Hepatocyte (in vitro differentiated cells): ENCODE data around the gene ANKRD45. TPM values are rescaled to one million over a fixed set of nuclear protein-coding genes. Genes with fewer than 3 reads are reported as not detected.
"Not testable (repeated sequence)": the region's sequence is repeated elsewhere in the genome, so short reads cannot be mapped to it uniquely, and the experiment has no call there.

Experiments
- DNase-seq: peaks from one replicate; pipeline ENCODE4 v3.0.0-alpha.2; 2016; ENCODE audit warnings: low spot score
- H2AFZ ChIP-seq: fragments of 200-600 bp; sonication (generic); 2 replicates; pipeline ENCODE4 v1.6.0; 2016; ENCODE audit warnings: antibody characterized with exemption, mild to moderate bottlenecking
- H3K27ac ChIP-seq: fragments of 200-600 bp; sonication (generic); 2 replicates; pipeline ENCODE4 v1.5.1; 2016; ENCODE audit warnings: mild to moderate bottlenecking
- H3K27me3 ChIP-seq: fragments of 200-600 bp; sonication (generic); 2 replicates; pipeline ENCODE4 v1.6.1; 2016
- H3K36me3 ChIP-seq: fragments of 200-600 bp; sonication (generic); replicated peaks from 2 replicates; pipeline ENCODE4 v1.5.1; 2016; ENCODE audit warnings: low read depth; ENCODE audit not compliant: insufficient read depth
- H3K4me1 ChIP-seq: fragments of 200-600 bp; sonication (generic); 2 replicates; pipeline ENCODE4 v1.5.1; 2016; ENCODE audit warnings: mild to moderate bottlenecking, moderate library complexity; ENCODE audit not compliant: insufficient read depth
- H3K4me2 ChIP-seq: fragments of 200-600 bp; sonication (generic); 2 replicates; pipeline ENCODE4 v1.6.0; 2016
- H3K4me3 ChIP-seq: fragments of 200-600 bp; sonication (generic); 2 replicates; pipeline ENCODE4 v1.5.1; 2016; ENCODE audit warnings: mild to moderate bottlenecking
- H3K79me2 ChIP-seq: fragments of 200-600 bp; sonication (generic); 2 replicates; pipeline ENCODE4 v1.6.0; 2017; ENCODE audit warnings: mild to moderate bottlenecking
- H3K9me2 ChIP-seq: fragments of 200-600 bp; sonication (generic); replicated peaks from 2 replicates; pipeline ENCODE4 v1.6.0; 2017; ENCODE audit warnings: mild to moderate bottlenecking; ENCODE audit not compliant: insufficient read depth
- H3K9me3 ChIP-seq: fragments of 200-600 bp; sonication (generic); 2 replicates; pipeline ENCODE4 v1.5.1; 2016; ENCODE audit warnings: low read depth, mild to moderate bottlenecking
- H4K20me1 ChIP-seq: fragments of 200-600 bp; sonication (generic); 2 replicates; pipeline ENCODE4 v1.6.0; 2016; ENCODE audit warnings: mild to moderate bottlenecking; ENCODE audit not compliant: insufficient read depth, poor library complexity, severe bottlenecking
- EZH2 ChIP-seq: fragments of 200-600 bp; sonication (generic); IDR thresholded peaks from 2 replicates; pipeline ENCODE4 v1.6.1; 2016; ENCODE audit warnings: antibody characterized with exemption, mild to moderate bottlenecking, borderline replicate concordance
- EZH2phosphoT487 ChIP-seq: fragments of 200-600 bp; sonication (generic); IDR thresholded peaks from one replicate; pipeline ENCODE4 v1.6.1; 2018; ENCODE audit warnings: antibody characterized with exemption, mild to moderate bottlenecking, low read depth, moderate library complexity; ENCODE audit not compliant: unreplicated experiment, severe bottlenecking
- WGBS: methylation state at CpG from one replicate; pipeline ENCODE4 v1.1.6; 2016; ENCODE audit warnings: low lambda C conversion rate; ENCODE audit errors: missing lambda C conversion rate; 5-methylcytosine and 5-hydroxymethylcytosine counted together
- polyA plus RNA-seq: library from polyadenylated mRNA; unstranded; fragments of >200 nt; fragmentation: Nextera tagmentation; extraction: Ambion mirVana; gene quantifications from 2 replicates; pipeline ENCODE4 v1.2.1, GENCODE V29; 2016
- total RNA-seq: library from RNA; depleted of rRNA; stranded (reverse); fragments of >200 nt; gene quantifications from 2 replicates; pipeline ENCODE4 v1.2.3, GENCODE V29; 2014
- TF ChIP-seq, protein P1 (sequence below): fragments of 200-600 bp; sonication (generic); IDR thresholded peaks from 2 replicates; pipeline ENCODE4 v1.5.1; 2016; ENCODE audit warnings: antibody characterized with exemption, mild to moderate bottlenecking; ENCODE audit not compliant: poor library complexity

Gene ANKRD45
- total and polyA plus RNA-seq, 2 experiments from 2014 or later, result 0.10 to 1.0 TPM

DNA sequence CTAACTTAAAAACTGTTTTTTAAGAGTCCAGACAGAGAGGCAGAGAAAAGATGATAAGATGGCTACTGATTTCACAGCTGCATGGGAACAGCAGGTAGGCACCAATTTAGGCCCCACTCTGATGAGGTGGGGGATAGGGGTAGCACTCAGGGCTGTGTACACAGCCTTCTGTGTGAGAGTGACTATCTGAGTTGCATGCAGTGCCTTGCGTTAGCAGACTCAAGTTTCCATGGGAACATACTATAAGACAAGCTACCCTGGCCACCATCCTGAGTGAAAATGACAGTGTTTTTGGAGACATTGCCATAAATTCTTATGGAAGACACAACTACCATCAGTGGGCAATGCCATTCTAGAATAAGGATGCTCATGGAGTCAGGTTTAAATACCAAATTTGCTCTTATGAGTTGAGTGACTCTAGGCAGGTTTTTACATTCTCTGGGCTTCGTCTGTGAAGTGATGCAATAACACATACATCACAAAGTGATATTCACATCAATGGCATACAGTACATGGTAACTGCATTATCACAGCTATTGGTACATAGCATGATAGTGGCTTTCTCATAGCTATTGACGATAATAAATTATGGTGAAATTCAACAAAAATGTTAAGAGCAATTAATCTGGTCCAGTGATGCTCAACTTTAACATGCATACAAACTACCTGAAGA, 97.3 kb downstream of the ANKRD45 start:
- no peaks in the 10 kb centered on the region for H3K9me3 ChIP-seq
- H3K4me1 ChIP-seq, result no peaks in the 10 kb centered on the region
- WGBS, result 94% methylated on average over 3 of the region's 3 CpGs

DNA sequence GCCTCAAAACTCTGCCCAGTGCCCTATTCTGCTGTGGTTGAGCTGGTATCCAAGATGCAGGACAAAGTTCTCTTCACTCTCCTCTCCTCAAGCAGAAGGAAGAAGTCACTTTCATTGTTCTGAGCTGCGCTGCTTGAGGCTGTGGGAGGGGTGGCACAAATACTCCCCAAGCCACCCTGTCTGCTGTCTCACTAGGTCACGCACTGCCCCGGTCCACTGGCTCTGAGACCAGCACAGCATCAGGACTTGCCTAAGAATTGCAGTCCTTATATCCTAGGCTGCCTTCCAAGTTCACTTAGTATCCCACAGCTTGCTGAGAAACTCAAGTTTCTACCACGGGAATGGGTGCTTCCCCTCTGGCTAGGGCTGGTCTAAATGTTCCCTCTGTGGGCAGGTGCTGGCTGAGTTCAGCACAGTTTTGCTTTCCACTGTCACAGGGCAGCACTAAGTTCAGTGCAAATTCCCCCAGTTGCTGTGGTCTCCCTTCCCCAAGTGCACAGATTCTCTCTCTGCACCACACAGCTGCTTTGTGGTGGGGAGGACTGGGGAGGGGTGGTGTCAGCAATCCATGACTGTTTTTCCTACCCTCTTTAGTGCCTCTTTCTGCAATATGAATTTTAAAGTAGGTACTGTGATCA, 99.2 kb downstream of the ANKRD45 start:
- Histone ChIP-seq H3K27ac (no peak overlapping the region), H4K20me1 (no peaks in the 10 kb centered on the region), H3K4me2 (no peak overlapping the region), H3K79me2 (no peaks in the 10 kb centered on the region), H3K9me3 (peaks cover 10% of the 10 kb centered on the region), H3K4me3 (no peak overlapping the region), H3K9me2 (no peaks in the 10 kb centered on the region), H2AFZ (no peak overlapping the region), H3K4me1 (no peaks in the 10 kb centered on the region), H3K36me3 (no peaks in the 10 kb centered on the region), H3K27me3 (no peaks in the 10 kb centered on the region)
- 90% methylated on average over 4 of the region's 4 CpGs for WGBS
- no peak for TF ChIP-seq EZH2
- TF ChIP-seq, protein P1, sequence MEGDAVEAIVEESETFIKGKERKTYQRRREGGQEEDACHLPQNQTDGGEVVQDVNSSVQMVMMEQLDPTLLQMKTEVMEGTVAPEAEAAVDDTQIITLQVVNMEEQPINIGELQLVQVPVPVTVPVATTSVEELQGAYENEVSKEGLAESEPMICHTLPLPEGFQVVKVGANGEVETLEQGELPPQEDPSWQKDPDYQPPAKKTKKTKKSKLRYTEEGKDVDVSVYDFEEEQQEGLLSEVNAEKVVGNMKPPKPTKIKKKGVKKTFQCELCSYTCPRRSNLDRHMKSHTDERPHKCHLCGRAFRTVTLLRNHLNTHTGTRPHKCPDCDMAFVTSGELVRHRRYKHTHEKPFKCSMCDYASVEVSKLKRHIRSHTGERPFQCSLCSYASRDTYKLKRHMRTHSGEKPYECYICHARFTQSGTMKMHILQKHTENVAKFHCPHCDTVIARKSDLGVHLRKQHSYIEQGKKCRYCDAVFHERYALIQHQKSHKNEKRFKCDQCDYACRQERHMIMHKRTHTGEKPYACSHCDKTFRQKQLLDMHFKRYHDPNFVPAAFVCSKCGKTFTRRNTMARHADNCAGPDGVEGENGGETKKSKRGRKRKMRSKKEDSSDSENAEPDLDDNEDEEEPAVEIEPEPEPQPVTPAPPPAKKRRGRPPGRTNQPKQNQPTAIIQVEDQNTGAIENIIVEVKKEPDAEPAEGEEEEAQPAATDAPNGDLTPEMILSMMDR, result no peak
- TF ChIP-seq EZH2phosphoT487, result no peak
- DNase-seq, result no peak

More for the DNA sequence above, 97.3 kb downstream of the ANKRD45 start:
- TF ChIP-seq EZH2phosphoT487 (no peak), EZH2 (no peak)
- TF ChIP-seq, protein P1, result no peak
- Histone ChIP-seq H3K4me3 (no peak overlapping the region), H3K27ac (no peak overlapping the region), H4K20me1 (no peaks in the 10 kb centered on the region), H3K36me3 (no peaks in the 10 kb centered on the region), H3K27me3 (no peaks in the 10 kb centered on the region), H2AFZ (no peak overlapping the region), H3K9me2 (no peaks in the 10 kb centered on the region), H3K4me2 (no peak overlapping the region), H3K79me2 (no peaks in the 10 kb centered on the region)
- no peak for DNase-seq

DNA sequence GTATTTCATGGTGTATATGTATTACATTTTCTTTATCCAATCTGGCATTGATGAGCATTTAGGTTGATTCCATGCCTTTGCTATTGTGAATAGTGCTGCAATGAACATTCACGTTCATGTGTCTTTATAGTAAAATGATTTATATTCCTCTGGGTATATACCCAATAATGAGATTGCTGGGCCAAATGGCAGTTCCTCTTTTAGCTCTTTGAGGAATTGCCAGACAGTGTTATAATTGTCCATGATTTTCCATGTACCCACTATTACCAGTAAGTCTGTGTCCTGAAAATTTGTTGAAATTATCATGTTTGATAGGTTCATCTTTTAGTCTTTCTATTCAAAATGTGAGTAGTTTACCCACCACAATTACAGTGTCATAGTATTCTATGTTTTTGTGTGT, 101.2 kb downstream of the ANKRD45 start:
- Histone ChIP-seq H2AFZ (no peak overlapping the region), H3K79me2 (no peaks in the 10 kb centered on the region), H3K4me3 (no peak overlapping the region), H3K27me3 (no peaks in the 10 kb centered on the region), H3K36me3 (no peaks in the 10 kb centered on the region), H3K9me3 (peaks cover 10% of the 10 kb centered on the region), H3K4me2 (no peak overlapping the region), H3K4me1 (no peaks in the 10 kb centered on the region), H3K9me2 (no peaks in the 10 kb centered on the region), H3K27ac (no peak overlapping the region), H4K20me1 (no peaks in the 10 kb centered on the region)
- WGBS, result 90% methylated on average over 1 of the region's 1 CpG
- no peak for DNase-seq
- no peak for TF ChIP-seq EZH2phosphoT487
- TF ChIP-seq EZH2, result no peak
- TF ChIP-seq, protein P1, result no peak

DNA sequence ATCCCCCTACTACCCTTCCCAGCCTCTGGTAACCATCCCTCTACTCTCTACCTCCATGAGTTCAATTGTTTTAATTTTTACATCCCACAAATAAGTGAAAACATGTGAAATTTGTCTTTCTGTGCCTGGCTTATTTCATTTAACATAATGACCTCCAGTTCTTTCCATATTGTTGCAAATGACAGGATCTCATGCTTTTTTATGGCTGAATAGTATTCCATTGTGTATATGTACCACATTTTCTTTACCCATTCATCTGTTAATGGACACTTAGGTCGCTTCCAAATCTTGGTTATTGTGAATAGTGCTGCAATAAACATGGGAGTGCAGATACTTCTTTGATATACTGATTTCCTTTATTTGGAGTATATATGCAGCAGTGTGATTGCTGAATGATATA, 105.8 kb downstream of the ANKRD45 start:
- not testable (repeated sequence) for H3K4me2 ChIP-seq, H3K27me3 ChIP-seq, H3K79me2 ChIP-seq, H4K20me1 ChIP-seq, H3K4me1 ChIP-seq, H3K4me3 ChIP-seq, H2AFZ ChIP-seq, H3K27ac ChIP-seq, DNase-seq, H3K9me2 ChIP-seq, H3K36me3 ChIP-seq
- H3K9me3 ChIP-seq, result peaks cover 10% of the 10 kb centered on the region
- WGBS, result 84% methylated on average over 1 of the region's 1 CpG
